TTC549 (cell line): Measurements from ENCODE around the gene SLC17A8.
"Not testable (repeated sequence)": the region's sequence is repeated elsewhere in the genome, so short reads cannot be mapped to it uniquely, and the experiment has no call there.

Source experiments
- FAIRE-seq: peaks from 2 replicates; lab custom pipeline; 2012; peaks lifted over from hg19 to GRCh38; lab: Jason Lieb, UNC

SLC17A8 gene

DNA sequence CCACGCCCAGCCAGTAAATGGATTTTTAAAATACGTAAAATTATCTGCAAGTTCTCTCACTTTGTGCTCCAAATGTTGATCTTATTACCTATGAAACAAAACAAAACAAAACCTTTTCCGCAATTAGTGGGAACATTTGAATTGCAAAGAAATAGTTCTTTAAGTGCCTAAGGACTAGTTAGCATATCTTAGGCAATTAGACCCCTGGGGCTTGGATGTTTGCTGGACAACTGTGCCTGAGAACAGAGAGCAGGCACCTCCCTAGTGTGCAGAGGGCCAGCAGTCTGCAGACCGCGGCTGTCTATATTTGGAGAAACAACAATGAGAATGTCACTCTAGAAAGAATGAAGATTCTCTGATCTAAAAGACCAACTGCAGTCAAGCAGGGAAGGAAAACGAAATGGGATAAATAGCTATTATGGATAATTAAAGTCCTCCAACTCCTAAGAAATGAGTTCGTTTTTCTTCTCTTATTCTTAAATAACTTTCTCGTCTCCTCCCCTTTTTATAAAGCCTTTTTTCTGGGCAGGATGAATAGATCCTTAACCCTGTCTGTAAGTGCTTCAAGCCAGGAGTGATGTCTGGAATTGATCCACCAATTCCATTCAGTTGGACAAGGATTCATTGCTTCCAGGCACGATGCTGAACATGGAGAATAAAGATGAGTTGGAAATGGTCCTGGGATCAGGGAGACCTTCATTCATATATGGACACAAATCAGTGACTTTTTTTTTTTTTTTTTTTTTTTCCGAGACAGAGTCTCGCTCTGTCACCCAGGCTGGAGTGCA lies 16.2 kb downstream of the SLC17A8 start:
- FAIRE-seq = no peak

DNA sequence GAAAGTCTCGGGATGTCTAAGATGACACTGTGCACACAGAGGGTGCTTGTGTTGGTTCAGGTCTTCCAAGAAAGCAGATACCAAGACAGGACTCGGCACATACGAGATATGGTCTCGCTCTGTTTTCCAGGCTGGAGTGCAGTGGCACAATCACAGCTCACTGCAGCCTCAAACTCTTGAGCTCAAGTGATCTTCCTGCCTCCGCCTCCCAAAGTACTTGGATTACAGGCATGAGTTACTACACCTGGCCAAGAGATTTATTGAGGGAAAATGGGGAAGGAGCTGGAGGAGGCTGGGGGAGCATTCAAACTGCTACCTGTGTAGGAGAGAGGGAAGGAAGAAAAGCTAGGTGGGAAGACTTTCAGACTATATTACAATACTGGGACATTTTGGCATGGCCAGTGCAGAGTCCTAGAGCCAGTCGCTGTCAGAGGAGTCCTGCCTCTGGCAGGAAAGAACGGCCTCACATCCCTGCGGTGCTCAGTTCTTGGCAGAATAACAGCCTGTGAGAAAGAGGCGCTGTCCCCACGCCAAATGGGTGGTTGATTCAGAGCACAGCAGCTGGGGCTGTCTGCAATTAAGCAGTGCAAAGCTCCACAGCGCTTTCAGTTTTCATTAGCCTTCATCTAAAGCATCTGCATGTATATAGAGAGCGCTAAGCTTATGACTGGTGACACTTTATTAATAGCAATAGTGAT lies 18.3 kb downstream of the SLC17A8 start:
- FAIRE-seq = no peak

DNA sequence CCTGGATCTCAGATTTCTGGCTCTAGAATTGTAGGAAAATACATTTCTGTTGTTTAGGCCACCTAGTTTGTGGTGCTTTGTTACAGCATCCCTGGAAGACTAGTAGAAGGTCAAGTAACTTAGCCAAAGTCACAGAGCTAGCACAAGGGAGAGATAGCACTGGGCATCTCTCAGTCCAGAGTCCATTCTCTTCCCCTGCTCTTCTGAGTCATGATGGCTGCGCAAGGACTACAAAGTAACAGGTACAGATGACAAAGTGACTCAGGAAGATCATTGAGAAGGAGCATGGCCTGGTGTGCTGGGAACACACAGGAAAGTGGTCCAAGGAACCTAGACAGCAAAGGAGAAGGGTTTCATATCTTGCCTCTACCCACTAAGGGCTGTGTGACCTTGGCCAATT lies 19.3 kb downstream of the SLC17A8 start:
- no peak for FAIRE-seq

DNA sequence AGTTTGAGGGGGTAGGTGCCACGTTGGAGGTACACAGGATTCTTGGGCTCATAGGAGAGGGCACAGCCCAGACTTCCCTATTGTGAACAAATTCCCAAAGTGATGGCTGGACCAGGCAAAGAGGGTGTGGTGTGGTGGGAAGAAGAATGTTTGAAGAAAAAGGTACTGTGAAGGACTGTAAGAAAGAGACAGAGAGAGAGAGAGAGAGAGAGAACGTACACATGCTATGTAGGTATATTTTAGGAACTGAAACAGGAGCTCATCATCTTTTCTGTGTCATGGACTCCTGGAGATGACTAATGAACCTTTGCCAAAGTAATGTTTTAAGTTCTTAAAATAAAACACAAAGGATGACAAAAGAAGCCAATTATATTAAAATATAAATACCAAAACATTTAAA lies 24.5 kb downstream of the SLC17A8 start:
- no peak for FAIRE-seq

DNA sequence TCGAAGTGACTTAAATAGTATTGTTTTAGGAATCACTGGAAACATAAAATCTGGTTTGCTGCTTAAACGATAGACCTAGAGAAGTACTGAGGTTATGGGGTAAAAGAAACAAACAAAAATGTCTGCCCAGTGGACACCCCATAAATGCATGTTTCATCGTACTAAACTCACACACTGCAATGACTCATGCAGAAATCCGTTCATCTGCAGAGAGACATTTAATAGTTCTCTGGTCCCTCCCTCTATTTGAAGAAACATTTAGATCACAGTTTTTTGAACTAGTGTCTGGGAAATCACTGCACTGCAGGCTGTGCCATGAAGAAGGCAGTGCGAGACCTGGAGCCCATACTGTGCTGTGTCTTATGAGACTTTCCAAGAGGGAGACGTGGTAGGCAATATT lies 25.5 kb downstream of the SLC17A8 start:
- no peak for FAIRE-seq

DNA sequence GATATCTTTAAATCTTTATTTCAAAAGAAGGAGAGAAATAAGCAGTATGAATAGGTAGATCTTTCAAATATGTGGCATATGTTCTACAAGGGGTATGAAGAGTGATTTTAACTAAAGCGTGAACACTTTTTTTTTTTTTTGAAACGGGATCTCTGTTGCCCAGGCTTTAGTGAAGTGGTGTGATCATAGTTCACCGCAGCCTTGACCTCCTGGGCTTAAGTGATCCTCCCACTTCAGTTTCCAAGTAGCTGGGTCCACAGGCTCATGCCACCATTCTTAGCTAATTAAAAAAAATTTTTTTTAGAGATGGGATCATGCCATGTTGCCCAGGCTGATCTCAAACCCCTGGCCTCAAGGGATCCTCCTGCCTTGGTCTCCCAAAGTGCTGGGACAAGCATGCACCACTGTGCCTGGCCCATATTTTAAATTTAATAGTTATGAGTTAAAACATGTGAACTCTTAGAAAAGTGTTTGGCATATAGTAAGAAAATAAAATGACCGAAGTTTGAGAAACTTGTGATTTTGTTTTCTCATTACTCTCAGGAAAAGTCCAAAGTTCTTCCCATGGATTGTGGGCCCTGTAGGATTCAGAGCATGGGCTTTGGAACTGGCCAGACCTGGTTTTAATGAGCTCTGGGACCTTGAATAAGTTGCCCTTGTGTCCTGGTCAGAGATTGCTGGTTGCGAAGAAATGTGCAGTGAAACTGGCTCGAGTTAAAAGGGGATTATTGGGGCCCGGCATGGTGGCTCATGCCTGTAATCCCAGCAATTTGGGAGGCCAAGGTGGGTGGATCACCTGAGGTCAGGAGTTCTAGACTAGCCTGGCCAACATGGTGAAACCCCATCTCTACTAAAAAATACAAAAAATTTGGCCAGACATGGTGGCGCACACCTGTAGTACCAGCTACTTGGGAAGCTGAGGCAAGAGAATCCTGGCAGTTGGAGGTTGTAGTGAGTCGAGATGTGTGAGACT lies 27.0 kb downstream of the SLC17A8 start:
- FAIRE-seq = no peak

DNA sequence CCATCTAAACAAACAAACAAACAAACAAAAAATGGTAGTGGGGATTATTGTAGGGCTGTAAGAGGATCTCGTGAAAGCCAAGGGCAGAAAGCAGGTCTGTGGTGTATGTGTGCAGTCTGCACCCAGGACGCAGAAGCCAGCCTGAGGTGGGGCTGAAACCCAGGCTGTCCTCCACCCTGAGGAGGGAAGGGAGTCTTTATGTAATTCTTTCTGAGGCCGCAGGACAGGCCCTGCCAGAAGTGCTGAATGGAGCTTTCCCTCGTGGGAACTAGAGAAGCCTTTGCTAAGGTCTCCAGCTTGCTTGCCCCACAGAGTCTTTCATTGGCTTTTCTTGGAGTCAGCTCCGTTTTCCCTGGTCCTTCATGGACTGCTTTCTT lies 27.7 kb downstream of the SLC17A8 start:
- no peak for FAIRE-seq

DNA sequence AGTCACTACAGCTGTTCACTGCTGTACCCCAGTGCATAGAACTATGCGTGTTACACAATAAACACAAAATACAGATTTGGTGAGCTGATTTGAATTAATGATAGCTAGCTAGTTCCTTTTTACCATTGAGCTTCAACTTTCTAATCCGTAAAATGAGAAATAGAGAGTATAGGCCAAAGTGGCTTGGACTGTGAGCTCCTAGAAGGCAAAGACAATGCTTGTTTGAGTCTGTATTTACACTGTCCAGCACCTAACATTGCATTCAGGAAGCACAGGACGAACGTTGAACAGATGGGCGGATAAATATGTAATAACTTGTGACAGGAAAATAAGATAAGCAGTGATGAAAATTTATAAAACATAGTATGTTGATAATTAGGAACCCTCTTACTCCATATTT lies 31.5 kb downstream of the SLC17A8 start:
- no peak for FAIRE-seq

DNA sequence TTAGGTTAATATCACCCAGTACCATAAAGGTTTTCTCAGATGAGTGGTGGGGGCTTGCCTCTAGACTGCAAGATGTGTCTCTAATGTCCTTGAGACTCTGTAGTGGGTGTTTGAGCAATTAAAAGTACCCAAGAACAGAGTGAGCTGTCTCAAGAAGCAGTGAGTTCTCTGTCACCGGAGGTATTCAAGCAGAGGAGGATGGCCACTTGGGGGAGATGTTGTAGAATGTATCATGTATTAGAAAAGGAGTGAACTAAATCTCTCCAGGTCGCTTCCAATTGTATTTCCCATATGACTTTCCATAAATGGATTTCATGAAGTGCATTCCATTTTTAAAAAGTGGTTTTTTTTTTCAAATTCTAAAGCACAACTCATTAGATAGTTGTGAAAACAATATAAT lies 35.0 kb downstream of the SLC17A8 start:
- FAIRE-seq = no peak

DNA sequence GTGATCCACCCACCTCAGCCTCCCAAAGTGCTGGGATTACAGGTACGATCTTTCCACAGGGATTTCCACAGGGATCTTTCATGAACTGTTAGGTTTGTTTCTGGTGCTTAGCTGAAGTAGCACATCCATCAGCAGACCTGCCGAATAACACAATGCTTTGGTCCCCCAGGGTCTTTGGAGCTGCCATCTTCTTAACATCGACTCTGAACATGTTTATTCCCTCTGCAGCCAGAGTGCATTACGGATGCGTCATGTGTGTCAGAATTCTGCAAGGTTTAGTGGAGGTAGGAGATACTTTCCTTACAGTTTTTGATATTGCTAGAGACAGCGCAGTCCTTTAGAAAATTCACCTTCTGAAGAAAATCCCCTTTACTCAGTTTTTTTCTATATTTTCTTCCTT lies 36.3 kb downstream of the SLC17A8 start:
- FAIRE-seq = no peak

DNA sequence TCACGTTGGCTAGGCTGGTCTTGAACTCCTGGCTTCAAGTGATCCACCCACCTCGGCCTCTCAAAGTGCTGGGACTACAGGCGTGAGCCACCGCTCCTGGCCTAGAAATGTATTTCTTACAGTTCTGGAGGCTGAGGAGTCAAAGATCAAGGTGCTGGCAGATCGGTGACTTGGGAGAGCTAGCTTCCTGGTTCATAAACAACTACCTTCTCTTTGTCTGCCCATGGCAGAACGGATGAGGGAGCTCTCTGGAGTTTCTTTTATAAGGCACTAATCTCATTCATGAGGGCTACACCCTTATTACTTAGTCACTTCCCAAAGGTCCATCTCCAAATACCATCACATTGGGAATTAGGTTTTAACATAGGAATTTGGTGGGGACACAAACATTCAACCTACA lies 38.9 kb downstream of the SLC17A8 start:
- FAIRE-seq = no peak

DNA sequence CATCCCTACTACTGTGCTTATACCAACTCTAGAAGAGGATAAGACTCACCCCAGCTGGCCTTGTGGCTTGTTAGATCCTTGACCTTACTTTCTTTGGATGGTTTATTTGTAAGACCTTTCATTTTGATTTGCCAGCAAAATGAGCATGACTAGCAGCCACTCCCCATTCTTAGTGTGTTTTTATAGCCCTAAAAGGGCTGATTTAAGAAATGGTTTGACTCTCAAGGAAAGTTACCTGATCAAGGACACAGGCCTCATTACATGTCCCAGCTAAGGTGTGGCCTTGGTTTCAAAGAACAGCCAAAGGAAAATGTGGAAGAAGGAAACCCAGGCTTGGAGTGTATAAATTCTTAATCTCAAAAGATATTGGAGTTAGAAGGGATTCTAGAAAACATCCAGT lies 41.4 kb downstream of the SLC17A8 start:
- no peak for FAIRE-seq

DNA sequence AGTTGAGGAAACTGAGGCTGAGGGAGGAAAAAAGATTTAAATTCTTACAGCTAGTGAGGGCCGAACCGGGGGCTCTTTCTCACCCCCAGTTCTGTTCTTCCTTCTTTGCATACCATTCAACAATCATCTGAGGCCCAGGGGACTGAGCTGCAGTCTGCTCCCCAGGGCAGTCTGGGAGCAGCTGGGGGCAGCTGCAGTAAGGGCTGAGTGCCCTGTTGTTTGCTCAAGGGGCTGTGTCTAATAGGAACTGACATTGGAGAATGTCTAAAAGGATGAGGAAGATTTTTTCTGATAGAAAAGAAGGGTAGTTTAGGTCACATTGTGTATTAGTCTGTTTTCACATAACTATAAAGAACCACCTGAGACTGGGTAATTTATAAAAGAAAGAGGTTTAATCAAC lies 42.2 kb downstream of the SLC17A8 start:
- FAIRE-seq = no peak

DNA sequence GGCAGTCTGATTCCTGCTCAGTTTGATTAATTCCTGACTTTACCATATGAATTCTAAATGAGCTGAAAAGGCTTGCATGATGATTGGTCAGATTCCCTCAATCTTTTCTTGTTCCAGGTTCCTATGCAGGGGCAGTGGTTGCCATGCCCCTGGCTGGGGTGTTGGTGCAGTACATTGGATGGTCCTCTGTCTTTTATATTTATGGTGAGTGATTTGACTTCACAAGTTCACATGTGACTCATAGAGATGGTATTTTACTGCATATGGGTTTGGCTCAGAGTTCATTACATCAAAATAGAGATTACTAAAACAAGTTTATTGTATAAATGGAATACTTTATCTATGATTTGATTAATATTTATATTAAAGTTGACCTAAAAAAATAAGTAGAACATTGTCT lies 44.8 kb downstream of the SLC17A8 start:
- no peak for FAIRE-seq

DNA sequence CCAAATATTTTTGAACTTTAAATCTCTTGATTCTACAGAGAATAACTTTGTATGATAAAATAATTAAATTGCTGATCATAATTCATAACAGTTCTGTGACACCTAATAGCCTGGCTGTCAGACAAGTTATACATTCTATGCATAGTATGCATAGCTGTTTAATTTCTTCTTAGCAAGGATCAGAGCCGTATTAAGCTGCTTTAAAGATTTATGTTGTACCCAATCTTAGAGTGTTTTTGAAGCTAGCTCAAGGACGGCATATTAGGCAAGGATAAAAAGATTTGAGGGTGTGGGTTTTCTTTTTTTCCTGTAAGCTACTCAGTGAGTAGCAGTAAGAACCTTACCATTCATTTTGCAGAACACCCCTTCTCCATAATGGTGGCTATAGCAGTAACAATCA lies 45.9 kb downstream of the SLC17A8 start:
- FAIRE-seq = no peak

DNA sequence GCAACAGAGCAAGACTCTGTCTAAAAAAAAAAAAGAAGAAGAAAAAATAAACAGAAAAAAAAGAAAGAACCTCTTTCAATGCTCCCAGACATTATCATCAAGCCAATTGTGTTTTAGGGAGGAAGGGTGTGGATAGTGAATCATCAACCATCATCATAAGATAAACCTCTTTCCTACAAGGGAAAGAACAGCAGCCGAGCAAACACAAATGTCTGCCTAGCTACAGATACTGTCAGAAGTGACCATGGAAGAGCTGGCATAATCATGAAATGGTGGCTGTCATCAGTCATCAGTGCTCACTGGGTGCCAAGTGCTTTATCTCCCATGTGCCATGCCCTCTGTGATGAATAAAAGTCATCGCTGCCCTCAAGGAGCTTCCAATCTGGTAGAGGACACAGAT lies 46.6 kb downstream of the SLC17A8 start:
- FAIRE-seq = no peak

DNA sequence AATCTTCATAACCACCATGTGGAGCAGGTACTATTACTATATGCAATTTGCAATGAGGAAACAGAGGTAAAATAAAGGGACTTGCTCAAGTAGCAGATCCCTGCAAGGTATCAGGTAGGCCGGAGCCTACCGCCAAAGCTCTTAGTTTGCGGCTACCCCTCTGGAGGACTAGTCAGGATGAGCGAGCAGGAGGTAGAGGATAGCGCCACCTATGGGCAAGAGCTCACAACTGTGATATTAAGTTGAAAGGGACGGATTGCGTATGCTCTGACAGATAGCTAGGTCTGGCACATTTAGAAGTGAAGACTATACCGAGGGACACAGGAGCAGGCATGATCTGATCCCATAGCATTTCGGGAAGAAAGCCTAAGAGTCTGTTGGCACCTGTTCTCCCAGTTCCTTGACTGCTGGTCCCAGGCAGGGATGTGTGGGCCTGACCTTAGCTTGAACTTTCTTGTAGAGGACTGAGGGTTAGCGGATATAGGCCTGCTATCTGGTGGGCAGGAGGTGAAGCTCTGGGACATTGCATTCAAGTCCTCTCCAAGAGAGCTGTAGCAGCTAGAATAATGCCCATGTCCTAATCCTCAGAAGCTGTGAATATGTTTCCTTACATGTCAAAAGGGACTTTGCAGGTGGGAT lies 48.0 kb downstream of the SLC17A8 start:
- FAIRE-seq = no peak

DNA sequence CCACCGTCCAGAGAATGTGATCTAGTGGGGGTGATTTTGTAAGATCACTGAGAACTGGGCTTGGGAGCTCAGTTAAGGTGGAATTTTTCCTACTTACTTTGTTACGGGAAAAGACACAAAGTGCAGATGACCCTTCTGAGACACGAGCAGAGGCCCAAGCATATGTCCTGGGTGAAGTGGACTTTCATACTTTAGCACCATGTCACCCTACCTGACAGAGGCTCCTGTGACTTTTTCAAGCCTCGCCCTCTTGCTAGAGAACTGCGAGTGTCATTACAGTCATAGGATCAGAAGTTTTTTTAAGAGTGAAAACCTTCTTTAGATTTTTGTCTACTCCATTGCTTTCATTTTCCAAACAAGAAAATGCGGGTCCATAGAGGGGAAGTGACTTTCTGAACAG lies 56.1 kb downstream of the SLC17A8 start:
- no peak for FAIRE-seq

DNA sequence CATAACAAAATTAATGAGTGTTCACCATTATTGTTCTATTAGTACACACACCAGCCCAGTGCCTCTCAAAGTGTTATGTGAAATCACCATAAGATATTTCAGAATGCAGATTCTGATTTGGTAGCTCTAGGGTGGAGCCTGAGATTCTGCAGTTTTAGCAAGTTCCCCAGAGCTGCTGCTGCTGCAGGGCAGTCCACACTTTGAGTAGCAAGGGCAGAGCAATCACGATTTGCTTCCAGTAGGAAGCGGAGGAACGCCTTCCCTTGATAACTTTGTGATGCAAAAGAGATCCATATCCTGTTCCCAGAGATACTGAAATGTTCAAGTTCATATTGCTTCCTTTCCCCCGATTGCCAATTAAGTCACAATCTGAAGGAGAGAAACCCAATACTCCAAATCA lies 57.9 kb downstream of the SLC17A8 start:
- no peak for FAIRE-seq

DNA sequence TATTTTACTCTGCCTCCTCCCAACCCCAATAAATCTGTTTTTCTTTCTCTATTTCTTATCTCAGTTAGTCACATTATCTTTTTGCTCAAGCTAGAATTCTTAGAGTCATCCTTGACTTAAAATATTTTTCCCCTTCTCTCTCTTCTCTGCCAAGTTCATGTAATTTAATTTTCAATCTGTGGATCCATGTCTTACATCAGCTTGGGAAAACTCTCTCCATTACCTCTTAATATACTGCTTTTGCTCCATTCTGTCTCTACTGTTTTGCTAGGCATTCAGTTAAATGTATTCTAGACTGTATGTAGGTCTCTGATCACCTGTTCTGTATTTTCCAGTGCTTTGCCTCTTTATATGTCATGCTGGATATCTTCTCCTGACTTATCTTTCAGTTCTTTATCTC lies 65.8 kb downstream of the SLC17A8 start:
- no peak for FAIRE-seq

DNA sequence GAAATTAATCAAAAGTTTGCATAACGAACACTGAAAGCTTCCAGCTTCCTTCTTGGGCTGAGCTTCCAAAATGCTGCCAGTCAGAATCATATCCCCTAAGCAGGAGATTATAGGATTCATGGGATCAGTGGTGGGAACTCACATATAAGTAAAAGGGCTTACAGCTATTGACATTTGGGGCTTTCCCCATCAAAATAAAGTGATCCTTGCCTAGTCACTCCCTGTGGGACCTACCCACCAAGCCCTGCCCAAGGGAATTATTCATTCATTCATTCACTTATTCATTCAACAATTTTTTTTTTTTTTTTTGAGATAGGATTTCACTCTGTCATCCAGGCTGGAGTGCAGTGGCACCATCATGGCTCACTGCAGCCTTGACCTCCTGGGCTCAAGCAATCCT lies 69.3 kb downstream of the SLC17A8 start:
- FAIRE-seq = no peak

DNA sequence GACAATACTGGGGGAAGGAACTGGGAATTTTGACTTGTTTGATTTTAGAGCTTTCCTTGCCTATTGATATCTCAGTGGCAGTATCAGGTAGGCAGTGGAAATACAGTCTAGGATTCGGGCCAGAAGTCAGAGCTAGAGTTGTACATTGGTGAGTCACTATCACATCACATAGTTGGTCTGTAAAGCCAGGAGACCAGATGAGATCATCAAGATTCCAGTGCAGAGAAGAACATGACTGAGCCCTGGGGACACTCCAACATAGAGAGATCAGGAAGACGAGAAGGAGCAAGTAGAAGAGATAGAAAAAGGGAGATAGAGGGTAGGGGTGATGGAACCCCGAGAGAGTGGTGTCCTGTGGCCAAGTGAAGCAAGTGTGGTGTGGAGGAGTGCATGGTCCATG lies 70.2 kb downstream of the SLC17A8 start:
- FAIRE-seq = no peak

DNA sequence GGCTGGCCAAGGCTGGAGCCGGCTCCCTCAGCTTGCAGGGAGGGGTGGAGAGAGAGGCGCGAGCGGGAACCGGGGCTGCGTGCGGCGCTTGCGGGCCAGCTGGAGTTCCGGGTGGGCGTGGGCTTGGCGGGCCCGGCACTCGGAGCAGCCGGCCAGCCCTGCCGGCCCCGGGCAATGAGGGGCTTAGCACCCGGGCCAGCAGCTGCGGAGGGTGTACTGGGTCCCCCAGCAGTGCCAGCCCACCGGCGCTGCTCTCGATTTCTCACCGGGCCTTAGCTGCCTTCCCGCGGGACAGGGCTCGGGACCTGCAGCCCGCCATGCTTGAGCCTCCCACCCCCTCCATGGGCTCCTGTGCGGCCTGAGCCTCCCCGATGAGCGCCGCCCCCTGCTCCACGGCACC lies 73.4 kb downstream of the SLC17A8 start:
- FAIRE-seq = not testable (repeated sequence)
